ENCODE results near the gene PINLYP.

- TF ChIP-seq CTCF (optimal IDR thresholded peaks at IDR 0.05 in 1 of 3, IDR thresholded peaks at IDR 0.05 in 1 of 3, conservative IDR thresholded peaks at IDR 0.05 in 1 of 3; ENCODE audit: extremely low read depth in 1 of 3, insufficient read depth in 2 of 3, low read length in 3 of 3): no peak
- no peak for TF ChIP-seq EZH2 (IDR thresholded peaks at IDR 0.05; ENCODE audit: low read length)
Measured at GRCh38 chr19:43626838-43627237, 51.2 kb downstream of the PINLYP start.

All from keratinocyte (primary cell).